ENCODE data around the gene C19orf38. TPM values are rescaled to one million over a fixed set of nuclear protein-coding genes. Genes with fewer than 3 reads are reported as not detected.

C19orf38 gene
- total RNA-seq, 1 experiment from 2014 or later = not detected

GRCh38 chr19:10836479-10837330 lies 11.5 kb upstream of the C19orf38 start (continued):
- TF ChIP-seq ZBTB21 (CRISPR knock-in tag; IDR thresholded peaks at IDR 0.05; ENCODE audit: borderline replicate concordance) (no peak), ATF6 (CRISPR knock-in tag; IDR thresholded peaks at IDR 0.05) (no peak), PREB (CRISPR knock-in tag; IDR thresholded peaks at IDR 0.05; ENCODE audit: borderline replicate concordance) (no peak; the same call in 1 of the 2 replicates), SMAD3 (CRISPR knock-in tag; IDR thresholded peaks at IDR 0.05; ENCODE audit: borderline replicate concordance) (peak; percentile 83), ATF1 (CRISPR knock-in tag; IDR thresholded peaks at IDR 0.05) (peak; percentile 90), SOX15 (CRISPR knock-in tag; IDR thresholded peaks at IDR 0.05) (no peak), FOXK1 (CRISPR knock-in tag; IDR thresholded peaks at IDR 0.05) (peak; percentile 79; the same call in 1 of the 2 replicates), ATF3 (CRISPR knock-in tag; conservative IDR thresholded peaks at IDR 0.05) (peak; percentile 70; the same call in 1 of the 2 replicates), RELA (CRISPR knock-in tag; IDR thresholded peaks at IDR 0.05; ENCODE audit: borderline replicate concordance) (peak; percentile 92), ZNF396 (CRISPR knock-in tag; IDR thresholded peaks at IDR 0.05; ENCODE audit: borderline replicate concordance) (no peak), USF1 (CRISPR knock-in tag; IDR thresholded peaks at IDR 0.05) (peak; percentile 95), SMAD4 (CRISPR knock-in tag; IDR thresholded peaks at IDR 0.05) (peak; percentile 93), ETV6 (CRISPR knock-in tag; IDR thresholded peaks at IDR 0.05) (peak; percentile 81), NR1H2 (CRISPR knock-in tag; IDR thresholded peaks at IDR 0.05) (peak; percentile 82; the same call in 1 of the 2 replicates), TP53 (CRISPR knock-in tag; IDR thresholded peaks at IDR 0.05) (peak; percentile 88; the same call in 1 of the 2 replicates), GABPB1 (CRISPR knock-in tag; IDR thresholded peaks at IDR 0.05) (no peak), CDX4 (CRISPR knock-in tag; IDR thresholded peaks at IDR 0.05; ENCODE audit: borderline replicate concordance) (no peak), GTF2I (CRISPR knock-in tag; conservative IDR thresholded peaks at IDR 0.05) (no peak), USF2 (CRISPR knock-in tag; IDR thresholded peaks at IDR 0.05) (peak; percentile 92), AFF4 (CRISPR knock-in tag; IDR thresholded peaks at IDR 0.05; ENCODE audit: borderline replicate concordance) (0 out of 2 replicates have a peak, but pooled peaks have one; percentile 87), HMGA2 (CRISPR knock-in tag; IDR thresholded peaks at IDR 0.05) (no peak), MYBL2 (CRISPR knock-in tag; IDR thresholded peaks at IDR 0.05) (peak; percentile 93), IRF2 (CRISPR knock-in tag; IDR thresholded peaks at IDR 0.05; ENCODE audit: borderline replicate concordance, low read depth) (peak; percentile 84), ZNF121 (CRISPR knock-in tag; IDR thresholded peaks at IDR 0.05) (no peak), ZNF281 (CRISPR knock-in tag; IDR thresholded peaks at IDR 0.05) (peak; percentile 98), NR3C1 (CRISPR knock-in tag; conservative IDR thresholded peaks at IDR 0.05; ENCODE audit: low read depth) (no peak)

Data from WTC11 (cell line).